Measurements from ENCODE around the gene BPIFB2.

BPIFB2 gene

DNA sequence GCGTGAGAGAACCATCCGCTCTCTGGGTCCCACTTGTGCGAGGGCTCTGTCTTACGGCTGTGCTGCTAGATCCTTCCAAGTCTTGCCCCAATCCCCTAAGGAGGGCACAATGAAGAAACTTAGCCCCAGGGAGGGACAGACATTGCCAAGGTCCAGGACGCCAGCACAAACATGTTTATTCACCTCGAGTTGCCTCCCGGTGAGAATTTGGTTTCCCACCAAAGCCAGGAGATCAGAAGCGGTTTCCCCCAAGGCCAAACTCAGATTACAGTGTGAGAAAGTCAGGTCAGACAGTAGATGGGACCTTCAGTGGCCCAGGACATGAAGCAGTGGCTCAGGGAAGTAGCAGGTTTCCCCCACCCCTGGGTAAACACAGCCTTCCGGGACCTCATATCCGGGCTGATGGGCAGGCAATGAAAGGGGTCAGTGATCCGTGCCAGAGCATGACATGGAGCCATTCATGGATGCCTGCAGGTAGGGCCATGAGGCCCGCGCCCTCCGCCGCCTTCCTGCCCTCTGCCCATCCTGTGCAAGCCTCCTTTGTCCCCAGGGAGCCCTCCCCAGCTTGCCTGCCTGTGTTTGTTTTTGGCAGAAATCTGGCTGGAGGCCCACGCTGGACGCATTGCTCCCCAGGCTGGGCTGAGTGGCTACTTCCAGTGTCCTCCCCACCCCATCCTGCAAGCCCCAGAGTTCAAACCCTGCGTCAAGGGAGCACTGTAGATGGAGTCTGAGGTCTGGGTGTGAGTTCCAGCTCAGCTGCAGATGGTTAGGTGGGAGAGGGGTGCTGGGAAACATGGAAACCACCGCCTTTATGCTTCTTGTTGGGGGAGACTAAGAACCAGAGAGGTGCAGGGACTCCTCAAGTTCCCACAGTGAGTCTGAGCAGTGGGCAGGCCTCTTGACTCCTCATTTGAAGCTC is 2.0 kb downstream of the BPIFB2 start:
- DNase-seq, result no peak

DNA sequence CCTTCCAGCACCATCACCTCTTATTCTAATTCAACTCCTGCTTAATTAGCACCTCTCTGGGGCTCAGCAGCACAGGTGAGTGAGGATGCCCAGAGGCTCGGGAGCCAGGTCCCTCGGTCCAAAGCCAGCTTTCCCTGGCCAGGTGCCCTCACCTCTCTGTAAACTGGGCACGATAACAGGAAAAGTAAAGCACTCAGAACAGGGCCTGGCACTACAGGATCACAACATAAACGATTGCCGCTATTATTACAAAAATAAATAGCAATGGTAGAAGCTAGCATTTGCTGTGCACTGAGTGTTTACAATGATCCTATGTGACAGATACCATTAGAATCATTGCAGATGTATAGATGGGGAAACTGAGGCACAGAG is 2.6 kb downstream of the BPIFB2 start:
- DNase-seq, result no peak

DNA sequence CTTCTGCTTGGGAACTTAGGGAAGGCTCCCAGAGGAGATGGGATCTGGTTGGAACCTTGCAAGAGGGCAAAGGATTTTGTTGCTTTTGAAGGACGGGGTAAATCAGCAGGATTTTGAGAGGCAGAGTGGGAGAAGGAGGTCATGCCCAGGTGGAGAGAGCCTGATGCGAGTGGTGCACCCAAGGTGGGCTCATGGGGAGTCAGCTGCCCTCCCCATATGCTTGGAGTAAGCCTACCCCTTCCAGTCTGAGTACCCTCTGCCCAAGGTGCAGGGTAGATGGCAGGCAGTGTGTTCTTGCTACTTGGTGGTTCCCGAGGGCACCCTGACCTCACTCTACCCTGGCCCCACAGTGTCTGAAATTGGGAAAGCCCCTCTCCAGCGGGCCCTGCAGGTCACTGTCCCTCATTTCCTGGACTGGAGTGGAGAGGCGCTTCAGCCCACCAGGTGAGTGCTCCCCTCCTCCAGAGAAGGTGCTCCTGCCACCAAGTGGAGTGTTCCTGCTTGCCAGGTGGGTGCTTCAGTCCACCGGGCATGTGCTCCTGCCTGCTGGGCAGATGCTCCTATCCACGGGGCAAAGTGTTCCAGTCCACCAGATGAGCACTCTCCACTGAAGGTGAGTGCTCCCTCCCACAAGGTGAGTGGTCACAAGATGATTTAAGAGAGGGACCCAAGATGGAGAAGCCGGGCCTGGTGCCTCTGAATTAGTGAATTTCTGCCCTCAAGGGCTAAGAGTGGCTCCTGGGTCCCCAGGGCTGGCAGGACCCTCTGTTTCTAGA is 3.4 kb downstream of the BPIFB2 start:
- DNase-seq, result no peak

DNA sequence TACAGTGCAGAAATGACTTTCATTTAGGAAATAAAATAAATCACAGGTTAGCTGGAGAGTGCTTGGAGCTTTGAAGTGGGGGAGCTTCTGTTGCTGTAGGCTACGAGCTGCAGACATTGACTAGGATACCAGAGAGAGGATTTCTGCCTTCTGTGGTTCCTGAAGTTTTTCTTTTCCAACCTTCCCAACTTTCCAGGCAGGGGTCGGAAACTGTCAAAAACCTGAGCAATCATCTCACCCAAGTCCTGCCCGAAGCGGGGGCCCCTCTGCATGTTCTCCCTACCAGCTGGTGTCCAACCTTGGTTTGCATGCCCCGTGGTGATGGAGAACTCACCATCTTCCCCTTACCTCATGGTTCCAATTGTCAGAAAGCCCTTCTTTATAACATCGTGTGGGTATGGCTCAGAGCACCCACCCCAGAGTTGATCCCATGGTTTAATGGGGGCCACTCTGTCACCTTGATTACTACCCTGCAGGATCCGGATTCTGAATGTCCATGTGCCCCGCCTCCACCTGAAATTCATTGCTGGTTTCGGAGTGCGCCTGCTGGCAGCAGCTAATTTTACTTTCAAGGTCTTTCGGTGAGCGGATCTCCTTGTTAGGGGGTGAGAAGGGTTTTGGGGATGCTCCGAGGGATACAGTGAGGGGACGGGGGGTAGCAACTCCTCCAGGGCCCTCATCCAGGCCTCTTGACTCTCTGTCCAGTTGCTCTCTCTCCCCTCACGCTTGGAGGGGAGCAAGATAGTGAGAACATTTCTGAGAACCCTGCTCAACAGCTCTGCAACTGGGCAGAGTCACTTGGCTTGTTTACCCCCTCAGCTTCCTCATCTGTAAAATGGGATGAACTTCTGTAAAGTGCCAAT is 5.1 kb downstream of the BPIFB2 start:
- no peak for DNase-seq

DNA sequence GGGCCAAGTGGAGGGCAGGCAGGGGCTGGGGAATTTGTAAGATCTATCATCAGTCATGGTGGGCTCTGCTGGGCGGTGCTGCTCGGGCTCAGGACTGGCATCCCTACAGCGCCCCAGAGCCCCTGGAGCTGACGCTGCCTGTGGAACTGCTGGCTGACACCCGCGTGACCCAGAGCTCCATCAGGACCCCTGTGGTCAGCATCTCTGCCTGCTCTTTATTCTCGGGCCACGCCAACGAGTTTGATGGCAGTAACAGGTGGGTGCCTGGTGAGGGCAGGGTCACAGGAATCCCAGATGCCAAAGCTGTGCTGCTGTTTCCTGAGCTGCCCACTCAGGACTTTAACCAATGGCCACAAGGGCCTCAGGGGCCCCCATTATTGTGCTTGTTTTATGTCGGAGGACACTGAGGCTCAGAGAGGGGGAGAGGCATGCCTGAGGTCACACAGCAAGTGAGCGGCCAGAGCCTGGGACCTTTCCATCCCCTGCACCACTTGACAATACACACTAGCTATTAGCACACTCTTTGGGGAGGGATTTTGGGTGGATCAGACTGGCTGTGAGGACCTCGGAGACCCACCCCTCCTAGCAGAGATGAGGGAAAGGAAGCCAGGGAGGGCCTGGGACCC is 6.3 kb downstream of the BPIFB2 start:
- no peak for DNase-seq

DNA sequence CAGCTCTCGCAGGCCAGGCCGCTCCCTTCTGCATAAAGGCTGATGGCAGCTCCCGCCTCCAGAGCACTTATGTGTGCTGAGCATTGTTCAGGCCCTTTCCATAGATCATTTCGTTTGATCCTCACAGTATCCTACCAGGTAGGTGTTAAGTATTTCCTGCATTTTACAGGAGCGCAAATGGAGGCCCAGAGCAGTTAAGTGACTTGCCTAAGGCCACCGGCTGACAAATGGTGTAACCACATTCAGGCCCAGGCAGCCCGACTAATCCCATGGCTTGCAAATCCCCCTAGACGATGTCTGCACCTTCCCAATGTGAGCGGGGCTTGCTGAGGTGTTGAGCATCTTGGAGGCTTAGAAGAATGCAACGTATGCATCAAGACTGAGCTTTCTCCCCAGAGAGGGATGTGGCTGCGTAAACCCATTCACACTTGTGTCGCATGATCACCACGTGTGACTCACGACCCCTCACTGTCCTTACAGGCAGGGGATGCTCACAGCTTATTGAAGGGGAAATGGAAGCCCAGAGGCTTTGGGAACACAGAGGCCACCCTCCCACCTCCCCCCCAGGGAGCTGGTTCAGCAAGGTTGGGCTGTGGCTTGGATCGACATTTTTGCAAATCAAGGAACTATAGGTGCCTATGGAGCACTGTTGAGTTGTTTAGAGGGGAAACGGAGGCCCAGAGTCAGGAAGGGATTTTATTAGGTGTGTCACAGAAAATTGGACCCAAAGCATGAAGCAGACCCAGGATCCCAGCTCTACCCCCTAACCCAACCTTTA is 7.0 kb downstream of the BPIFB2 start:
- DNase-seq, result no peak

DNA sequence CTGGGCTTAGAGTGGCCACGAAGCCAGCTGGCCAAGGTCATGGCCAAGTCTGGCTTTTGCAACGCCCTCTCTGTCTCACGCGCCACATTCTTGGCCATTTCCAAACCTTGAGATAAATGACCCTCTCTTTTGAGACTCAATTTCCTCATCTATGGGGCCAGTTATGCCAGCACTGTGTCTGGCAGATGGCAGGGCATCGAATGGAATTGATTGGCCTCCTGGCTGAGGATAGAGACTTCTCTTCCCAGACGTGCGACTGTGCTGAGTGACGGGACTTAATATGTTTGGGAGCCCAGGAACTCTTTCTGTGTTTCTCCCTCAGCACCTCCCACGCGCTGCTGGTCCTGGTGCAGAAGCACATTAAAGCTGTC is 7.6 kb downstream of the BPIFB2 start:
- no peak for DNase-seq

DNA sequence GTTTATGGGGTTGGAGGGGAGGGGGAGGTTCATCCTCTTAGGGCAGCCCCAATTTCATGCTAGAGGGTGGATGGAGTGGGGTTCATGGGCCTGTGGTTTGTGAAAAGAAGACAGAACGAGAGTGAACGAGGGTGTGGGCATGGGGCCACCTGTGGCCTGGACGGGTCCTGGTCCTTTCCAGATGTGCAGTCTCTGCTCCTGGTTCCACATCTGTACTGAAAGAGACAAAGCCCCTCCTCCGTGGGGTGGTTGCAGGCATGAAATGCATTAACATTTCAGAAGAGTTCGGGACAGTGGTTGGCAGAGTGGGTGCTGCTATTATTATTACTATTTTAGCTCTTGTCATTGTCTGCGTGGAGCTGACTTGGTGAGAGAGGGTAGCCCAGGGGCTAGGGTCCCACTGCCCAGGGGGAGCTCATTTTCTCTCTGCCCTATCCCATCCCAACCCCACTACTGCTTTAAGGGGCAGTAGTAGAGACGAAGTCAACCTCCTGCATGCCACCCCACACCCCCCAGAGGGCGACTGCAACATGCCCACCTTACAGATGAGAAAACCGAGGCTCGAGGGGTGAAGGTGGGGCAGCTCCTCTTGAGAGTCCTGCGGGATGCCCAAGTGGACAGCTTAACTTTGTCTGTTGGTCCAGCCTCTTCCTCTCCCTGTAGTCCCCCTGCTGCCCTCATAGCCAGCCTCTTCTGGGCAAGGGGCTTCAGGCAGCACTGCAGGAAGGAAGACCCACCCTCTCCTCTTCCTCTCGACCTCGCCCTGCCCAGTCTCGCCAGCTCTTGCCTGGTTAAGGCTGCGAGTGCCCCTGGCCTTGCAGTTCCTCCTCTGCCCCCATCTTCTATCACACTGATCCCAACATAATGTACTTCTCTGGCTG is 8.4 kb downstream of the BPIFB2 start:
- no peak for DNase-seq

DNA sequence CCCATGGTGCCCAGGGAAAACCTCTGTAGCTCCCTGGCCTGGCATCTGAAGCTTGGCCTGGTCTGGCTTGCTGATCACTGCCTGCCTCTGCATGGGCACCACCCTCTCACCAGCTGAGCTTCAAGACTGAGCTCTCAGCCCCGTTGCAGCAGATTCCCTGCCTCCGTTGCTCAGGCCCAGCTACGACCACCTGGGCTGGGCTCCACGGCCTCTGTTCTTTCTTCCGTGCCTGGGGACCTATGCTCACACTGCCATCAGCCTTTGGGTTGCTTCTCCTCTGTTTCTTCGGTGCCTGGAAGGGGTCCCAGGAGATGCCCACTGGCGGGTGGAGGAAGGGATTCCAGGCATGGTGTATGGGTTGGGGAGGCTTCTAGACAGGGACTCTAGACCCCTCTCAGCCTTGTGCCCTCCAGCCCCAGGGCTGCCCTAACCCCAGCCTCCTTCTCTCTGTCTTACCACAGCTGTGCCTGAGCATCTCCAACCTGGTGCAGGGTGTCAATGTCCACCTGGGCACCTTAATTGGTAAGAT is 9.1 kb downstream of the BPIFB2 start:
- no peak for DNase-seq

DNA sequence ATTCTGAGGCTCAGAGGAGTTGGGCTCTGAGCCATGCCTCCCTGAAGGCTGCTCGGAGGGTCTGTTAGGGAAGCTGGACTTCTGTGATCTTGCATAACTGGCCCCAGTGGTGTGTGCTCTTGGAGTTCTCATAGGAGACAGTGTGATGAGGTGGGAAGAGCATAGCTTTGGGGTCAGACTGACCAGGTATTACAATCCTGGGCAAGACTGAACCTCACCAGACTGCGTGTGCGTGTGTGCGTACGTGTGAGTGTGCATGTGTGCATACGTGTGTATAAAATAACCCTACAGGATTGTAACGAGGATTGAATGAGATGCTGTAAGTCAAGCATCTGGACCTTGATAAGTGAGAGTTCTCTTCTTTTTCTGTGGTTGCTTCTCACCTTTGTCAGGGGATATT is 10.0 kb downstream of the BPIFB2 start:
- no peak for DNase-seq

DNA sequence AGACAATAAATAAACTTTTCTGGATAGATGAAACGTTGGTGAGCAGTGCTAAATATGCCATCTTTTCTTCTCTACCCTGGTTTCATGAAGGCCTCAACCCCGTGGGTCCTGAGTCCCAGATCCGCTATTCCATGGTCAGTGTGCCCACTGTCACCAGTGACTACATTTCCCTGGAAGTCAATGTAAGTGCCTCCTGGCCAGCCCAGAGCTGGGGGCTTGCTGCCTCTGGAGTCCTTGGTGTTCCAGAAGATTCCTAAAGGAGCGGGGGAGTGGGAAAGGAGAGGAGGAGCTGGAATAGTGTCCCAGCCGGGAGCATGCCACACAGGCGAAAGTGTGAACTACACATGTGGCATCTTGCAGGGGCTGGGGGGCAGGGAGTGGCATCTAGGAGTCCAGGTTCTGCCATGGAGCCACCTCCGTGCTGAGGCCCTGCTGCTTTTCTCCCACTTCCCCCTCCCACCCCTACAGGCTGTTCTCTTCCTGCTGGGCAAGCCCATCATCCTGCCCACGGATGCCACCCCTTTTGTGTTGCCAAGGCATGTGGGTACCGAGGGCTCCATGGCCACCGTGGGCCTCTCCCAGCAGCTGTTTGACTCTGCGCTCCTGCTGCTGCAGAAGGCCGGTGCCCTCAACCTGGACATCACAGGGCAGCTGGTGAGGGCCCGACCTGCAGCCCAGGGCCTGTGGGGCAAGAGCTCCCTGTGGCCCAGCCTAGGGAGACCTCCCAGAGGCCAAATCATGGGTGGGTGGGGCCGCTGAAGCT is 10.8 kb downstream of the BPIFB2 start:
- no peak for DNase-seq

DNA sequence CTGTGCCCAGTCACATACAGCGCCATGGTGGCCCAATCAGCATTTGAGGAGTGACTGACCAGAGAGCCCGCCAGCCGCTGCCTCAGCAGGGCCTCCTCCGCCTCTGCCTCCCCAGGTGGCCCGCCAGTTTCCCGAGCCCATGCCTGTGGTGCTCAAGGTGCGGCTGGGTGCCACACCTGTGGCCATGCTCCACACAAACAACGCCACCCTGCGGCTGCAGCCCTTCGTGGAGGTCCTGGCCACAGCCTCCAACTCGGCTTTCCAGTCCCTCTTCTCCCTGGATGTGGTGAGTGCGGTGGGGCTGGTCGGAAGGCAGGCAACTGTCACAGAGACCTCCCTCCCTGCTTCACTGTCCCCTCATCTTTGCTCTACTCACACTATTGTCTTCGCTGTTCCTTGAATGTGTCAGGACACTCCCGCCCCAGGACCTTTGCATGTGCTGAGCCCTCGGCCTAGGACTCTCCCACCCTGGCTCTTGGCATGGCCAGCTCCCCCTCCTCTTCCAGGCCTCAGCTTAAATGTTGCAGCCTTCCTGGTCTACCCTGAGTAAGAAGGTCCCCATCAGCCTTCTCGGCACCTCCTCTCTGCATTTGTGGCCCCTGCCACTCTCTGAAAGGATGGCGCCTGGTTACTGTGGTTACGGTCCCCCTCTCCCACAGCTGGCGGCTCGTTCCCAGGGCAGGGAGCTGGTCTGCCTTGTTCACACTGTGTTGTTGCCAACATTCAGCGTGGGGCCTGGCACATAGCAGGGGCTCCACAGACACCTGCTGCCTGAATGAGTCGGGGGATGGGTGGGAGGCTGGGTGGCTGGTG is 12.2 kb downstream of the BPIFB2 start:
- no peak for DNase-seq

DNA sequence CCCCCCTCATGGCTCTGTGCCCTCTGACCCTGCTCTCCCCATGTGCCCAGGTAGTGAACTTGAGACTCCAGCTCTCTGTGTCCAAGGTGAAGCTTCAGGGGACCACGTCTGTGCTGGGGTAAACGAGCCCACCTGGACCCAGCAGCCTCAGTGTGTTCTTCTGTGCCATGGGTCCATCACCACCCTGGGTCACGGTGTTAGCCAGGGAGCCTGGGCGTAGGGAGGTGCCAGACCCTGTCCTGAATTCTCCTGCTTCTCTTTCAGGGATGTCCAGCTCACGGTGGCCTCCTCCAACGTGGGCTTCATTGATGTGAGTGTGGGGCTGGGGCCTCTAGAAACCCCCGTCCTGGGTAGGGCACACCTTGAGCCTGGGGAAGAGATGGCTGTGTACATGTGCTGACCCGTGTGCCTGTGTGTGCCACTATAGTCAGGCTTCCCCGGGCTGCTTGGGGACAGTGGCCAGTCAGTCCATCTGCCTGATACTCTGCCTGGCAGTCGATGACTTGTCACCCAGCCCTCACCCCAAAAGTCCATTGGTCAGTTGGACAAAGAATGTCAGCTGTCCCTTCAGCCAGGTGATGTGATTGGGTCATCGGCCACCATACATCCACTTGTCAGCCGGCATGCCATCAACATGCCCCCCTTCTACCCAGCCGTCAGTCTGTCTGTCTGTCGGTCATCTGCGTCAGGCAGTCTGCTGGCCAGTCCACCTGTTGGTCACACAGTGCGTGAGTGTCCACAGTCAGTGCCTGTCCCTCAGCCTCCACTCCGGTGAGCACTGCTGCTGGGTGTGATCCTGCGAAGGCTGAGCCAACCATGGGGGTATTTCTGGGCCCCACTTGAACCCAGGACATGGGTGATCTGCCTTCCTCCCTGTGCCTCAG is 13.0 kb downstream of the BPIFB2 start:
- no peak for DNase-seq

DNA sequence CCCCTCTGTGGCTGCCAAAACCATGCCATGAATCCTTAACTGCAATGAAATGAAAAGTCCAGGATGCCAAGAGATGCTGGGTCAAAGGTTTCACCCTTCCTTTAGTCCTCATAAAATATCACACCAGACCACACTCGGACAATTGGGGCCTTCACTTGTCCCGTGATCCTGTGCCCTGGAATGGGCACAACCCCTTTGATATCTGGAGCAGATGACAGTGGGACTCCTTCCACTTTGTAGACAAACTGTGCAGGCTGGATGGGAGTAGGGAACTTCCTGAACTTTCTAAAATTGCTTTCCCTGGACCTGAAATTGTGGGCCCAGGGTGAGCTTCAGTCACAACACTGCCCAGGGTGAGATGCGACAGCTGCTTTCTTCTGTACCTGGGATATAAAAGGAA is 14.4 kb downstream of the BPIFB2 start:
- no peak for DNase-seq

DNA sequence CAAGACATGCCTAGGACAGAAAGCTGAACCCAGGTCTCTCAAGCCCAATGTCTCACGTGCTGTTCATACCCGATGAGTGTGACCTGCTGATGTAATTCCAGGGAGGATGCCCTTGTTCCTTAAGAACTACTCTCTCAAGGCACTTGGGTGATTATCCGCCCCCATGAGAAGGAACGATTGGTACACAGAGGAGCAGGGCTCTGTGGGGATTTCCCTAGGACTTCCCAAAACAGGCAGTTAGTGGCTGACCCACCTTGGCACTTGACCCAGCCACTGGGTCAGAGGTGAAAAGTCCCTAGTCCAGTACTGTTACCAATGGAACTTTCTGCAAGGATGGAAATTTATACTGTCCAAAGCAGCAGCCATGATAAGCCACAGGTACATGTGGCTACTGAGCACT is 14.8 kb downstream of the BPIFB2 start:
- no peak for DNase-seq

DNA sequence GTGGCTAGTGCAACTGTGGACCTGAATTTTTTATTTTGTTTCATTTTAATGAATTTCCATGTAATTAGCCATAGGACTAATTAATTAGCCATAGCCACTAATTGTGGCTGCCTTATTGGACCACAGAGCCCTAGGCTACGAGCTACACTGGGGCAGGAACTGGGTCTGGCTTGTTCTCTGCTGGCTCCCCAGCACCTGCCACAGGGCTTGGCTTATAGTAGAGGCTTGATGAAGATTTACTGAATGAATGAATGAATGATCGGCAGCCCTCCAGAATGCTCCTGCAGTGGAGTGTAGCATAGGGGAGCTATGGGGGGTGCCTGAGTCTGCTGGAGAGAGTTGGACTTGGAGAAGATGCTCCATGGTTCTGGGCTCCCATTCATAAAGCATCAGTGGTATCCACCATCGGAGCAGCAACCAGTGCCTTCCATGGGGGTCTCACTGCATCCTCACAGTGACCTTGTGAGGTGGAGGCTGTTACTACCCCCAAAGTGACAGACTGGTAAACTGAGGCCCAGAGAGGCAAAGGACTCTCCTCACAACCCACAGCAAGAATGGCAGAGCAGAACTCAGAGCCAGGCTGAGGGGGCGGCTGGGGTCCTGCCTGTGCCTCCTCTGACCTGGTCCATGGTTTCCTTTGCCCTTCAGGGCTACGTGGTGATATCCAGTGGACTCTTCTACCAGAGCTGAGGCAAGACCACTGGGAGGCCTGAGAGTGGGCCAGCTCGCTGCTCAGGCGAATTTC is 15.4 kb downstream of the BPIFB2 start:
- DNase-seq, result no peak
